Ramos (cell line): ENCODE data around the gene TRPC4AP.

Experiments used
- in situ Hi-C: fragments of 300-500 bp; cut with MboI; formaldehyde crosslinking; loops from one replicate; pipeline ENCODE4 v1.14.3; 2022; ENCODE audit warnings: low sequenced_read_pairs; ENCODE audit not compliant: unreplicated experiment

Gene TRPC4AP

GRCh38 chr20:34952671-34953070 lies 139.9 kb downstream of the TRPC4AP start:
- in situ Hi-C loops = no loop called here
